Panc1 (cell line): ENCODE measurements around the gene SPO11. TPM values are rescaled to one million over a fixed set of nuclear protein-coding genes. Genes with fewer than 3 reads are reported as not detected.
"Not testable (repeated sequence)": the region's sequence is repeated elsewhere in the genome, so short reads cannot be mapped to it uniquely, and the experiment has no call there.

Experiments
- ATAC-seq: fragments of 200-7000 bp; cut with Tn5 transposase; 2 replicates; pipeline ENCODE4 v1.9.1; 2020; ENCODE audit warnings: mild to moderate bottlenecking, moderate library complexity
- BruUV-seq: library from RNA; stranded (reverse); fragments of 400-500 nt; replicated peaks from 2 replicates; lab custom pipeline; 2021; lab: Mats Ljungman, UMichigan
- CTCF ChIA-PET: fragments of 300-600 bp; sonication (Branson Sonifier 250); formaldehyde crosslinking; loops from one replicate; lab custom pipeline; 2022; ENCODE audit warnings: antibody characterized with exemption; lab: Charles Lee
- POLR2A ChIA-PET: fragments of 300-600 bp; sonication (Branson Sonifier 250); formaldehyde crosslinking; loops from one replicate; lab custom pipeline; 2022; ENCODE audit warnings: antibody characterized with exemption; lab: Charles Lee
- DNase-seq: peaks from one replicate; pipeline ENCODE4 v3.0.0-alpha.2; 2010; ENCODE audit warnings: low read depth, low spot score
- H3K27ac ChIP-seq: 2 replicates; pipeline ENCODE4 v1.5.1; 2011; ENCODE audit warnings: mild to moderate bottlenecking, low read length, inconsistent platforms
- H3K27me3 ChIP-seq: fragments of 200-500 bp; sonication (Bioruptor generic); 2 replicates; pipeline ENCODE4 v1.6.0; 2014; ENCODE audit warnings: low read length, inconsistent platforms; ENCODE audit not compliant: control insufficient read depth, insufficient read depth
- H3K36me3 ChIP-seq: fragments of 200-500 bp; sonication (Bioruptor generic); 2 replicates; pipeline ENCODE4 v1.5.1; 2014; ENCODE audit warnings: inconsistent platforms, mild to moderate bottlenecking, low read length, moderate library complexity; ENCODE audit not compliant: control insufficient read depth, insufficient read depth
- H3K4me1 ChIP-seq: 2 replicates; pipeline ENCODE4 v1.5.1; 2011; ENCODE audit warnings: inconsistent platforms, mild to moderate bottlenecking, low read length, moderate library complexity; ENCODE audit not compliant: control insufficient read depth, insufficient read depth
- H3K4me3 ChIP-seq, 2 experiments: 2 replicates each; pipeline ENCODE4 v1.5.1; 2011 to 2012; ENCODE audit warnings: low read depth in 2 of 2, low read length in 2 of 2, mild to moderate bottlenecking in 2 of 2, inconsistent platforms in 1 of 2, moderate library complexity in 1 of 2
- H3K9me3 ChIP-seq: fragments of 200-500 bp; sonication (Bioruptor generic); 2 replicates; pipeline ENCODE4 v1.5.1; 2014; ENCODE audit warnings: low read depth, mild to moderate bottlenecking, inconsistent platforms, low read length, moderate library complexity; ENCODE audit not compliant: control insufficient read depth, insufficient read depth
- POLR2AphosphoS5 ChIP-seq: IDR thresholded peaks from 2 replicates; pipeline ENCODE4 v1.6.1; 2012; ENCODE audit warnings: mild to moderate bottlenecking, low read depth, low read length, moderate library complexity
- SIN3A ChIP-seq: IDR thresholded peaks from 2 replicates; pipeline ENCODE4 v1.6.1; 2012; ENCODE audit warnings: low read depth, mild to moderate bottlenecking, low read length, moderate library complexity, borderline replicate concordance; ENCODE audit not compliant: insufficient read depth
- TCF7L2 ChIP-seq: IDR thresholded peaks from 2 replicates; pipeline ENCODE4 v1.6.1; 2011; ENCODE audit warnings: mild to moderate bottlenecking, low read depth, low read length, inconsistent platforms
- in situ Hi-C: cut with HindIII; loops from 2 replicates; pipeline ENCODE4 v1.10.0; 2016; ENCODE audit warnings: low sequenced_read_pairs, low pct_unique_long_range_greater_than_20kb
- intact Hi-C: fragments of 100-400 bp; cut with micrococcal nuclease; formaldehyde crosslinking; loops from one replicate; pipeline ENCODE4 v1.10.0; 2022; ENCODE audit not compliant: unreplicated experiment
- total RNA-seq: library from RNA; stranded (reverse); gene quantifications from one replicate; pipeline ENCODE4 v1.2.1, GENCODE V29; 2021; ENCODE audit not compliant: unreplicated experiment
- TF ChIP-seq, protein P1 (sequence below): fragments of 450-650 bp; IDR thresholded peaks from 2 replicates; pipeline ENCODE4 v1.5.1; 2017; ENCODE audit warnings: mild to moderate bottlenecking
- TF ChIP-seq, protein P2 (sequence below), 2 experiments: IDR thresholded peaks; 2 replicates each; pipeline ENCODE4 v1.6.1; 2011 to 2012; ENCODE audit warnings: low read depth in 2 of 2, control low read depth in 1 of 2, low read length in 1 of 2, mild to moderate bottlenecking in 1 of 2, moderate library complexity in 1 of 2; ENCODE audit not compliant: insufficient read depth in 1 of 2

SPO11 gene
- total RNA-seq, 1 experiment from 2014 or later = not detected

DNA sequence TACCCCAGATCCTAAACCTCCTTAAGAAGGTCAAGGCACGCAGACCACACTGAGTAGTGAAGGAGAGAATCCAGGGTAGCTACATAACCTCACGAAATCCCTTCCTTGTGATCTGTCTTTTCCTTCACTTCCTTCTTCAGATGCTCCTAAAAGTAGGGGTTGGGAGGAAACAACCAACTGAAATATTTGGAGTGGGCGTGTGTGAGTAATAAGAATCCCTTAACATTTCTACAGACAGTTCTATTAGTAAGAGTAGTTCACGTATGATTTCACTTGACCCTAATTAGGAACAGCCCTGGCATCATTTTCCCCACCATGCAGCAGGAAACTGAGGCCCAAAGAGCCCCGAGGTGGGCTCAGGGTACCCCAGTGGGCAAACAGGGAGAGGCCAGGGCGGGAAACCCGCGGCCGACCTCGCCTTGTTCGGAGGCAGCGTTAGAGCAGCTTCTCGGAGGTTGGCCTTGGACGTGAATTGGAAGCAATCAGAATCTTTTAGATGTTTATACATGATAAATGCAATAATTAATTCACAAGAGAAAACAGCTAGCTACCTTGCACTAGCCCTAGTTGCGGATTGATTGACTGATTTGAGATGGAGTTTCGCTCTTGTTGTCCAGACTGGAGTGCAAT is 20.6 kb downstream of the SPO11 start:
- intact Hi-C loops = no loop called here
- Histone ChIP-seq H3K27me3 (no peaks in the 10 kb centered on the region), H3K4me3 (0 out of 4 replicates have a peak overlapping the region, but pooled peaks of 1 of the 2 experiments have one; percentile 9), H3K27ac (0 out of 2 replicates have a peak overlapping the region, but pooled peaks have one; percentile 20), H3K9me3 (no peaks in the 10 kb centered on the region), H3K36me3 (peaks cover 25% of the 10 kb centered on the region), H3K4me1 (peaks cover 8% of the 10 kb centered on the region)
- ChIA-PET POLR2A (no interaction called here), CTCF (no interaction called here)
- DNase-seq = no peak
- TF ChIP-seq, protein P1, sequence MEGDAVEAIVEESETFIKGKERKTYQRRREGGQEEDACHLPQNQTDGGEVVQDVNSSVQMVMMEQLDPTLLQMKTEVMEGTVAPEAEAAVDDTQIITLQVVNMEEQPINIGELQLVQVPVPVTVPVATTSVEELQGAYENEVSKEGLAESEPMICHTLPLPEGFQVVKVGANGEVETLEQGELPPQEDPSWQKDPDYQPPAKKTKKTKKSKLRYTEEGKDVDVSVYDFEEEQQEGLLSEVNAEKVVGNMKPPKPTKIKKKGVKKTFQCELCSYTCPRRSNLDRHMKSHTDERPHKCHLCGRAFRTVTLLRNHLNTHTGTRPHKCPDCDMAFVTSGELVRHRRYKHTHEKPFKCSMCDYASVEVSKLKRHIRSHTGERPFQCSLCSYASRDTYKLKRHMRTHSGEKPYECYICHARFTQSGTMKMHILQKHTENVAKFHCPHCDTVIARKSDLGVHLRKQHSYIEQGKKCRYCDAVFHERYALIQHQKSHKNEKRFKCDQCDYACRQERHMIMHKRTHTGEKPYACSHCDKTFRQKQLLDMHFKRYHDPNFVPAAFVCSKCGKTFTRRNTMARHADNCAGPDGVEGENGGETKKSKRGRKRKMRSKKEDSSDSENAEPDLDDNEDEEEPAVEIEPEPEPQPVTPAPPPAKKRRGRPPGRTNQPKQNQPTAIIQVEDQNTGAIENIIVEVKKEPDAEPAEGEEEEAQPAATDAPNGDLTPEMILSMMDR = no peak
- no peak for TF ChIP-seq TCF7L2
- TF ChIP-seq SIN3A = no peak
- TF ChIP-seq POLR2AphosphoS5 = no peak
- TF ChIP-seq, protein P2, sequence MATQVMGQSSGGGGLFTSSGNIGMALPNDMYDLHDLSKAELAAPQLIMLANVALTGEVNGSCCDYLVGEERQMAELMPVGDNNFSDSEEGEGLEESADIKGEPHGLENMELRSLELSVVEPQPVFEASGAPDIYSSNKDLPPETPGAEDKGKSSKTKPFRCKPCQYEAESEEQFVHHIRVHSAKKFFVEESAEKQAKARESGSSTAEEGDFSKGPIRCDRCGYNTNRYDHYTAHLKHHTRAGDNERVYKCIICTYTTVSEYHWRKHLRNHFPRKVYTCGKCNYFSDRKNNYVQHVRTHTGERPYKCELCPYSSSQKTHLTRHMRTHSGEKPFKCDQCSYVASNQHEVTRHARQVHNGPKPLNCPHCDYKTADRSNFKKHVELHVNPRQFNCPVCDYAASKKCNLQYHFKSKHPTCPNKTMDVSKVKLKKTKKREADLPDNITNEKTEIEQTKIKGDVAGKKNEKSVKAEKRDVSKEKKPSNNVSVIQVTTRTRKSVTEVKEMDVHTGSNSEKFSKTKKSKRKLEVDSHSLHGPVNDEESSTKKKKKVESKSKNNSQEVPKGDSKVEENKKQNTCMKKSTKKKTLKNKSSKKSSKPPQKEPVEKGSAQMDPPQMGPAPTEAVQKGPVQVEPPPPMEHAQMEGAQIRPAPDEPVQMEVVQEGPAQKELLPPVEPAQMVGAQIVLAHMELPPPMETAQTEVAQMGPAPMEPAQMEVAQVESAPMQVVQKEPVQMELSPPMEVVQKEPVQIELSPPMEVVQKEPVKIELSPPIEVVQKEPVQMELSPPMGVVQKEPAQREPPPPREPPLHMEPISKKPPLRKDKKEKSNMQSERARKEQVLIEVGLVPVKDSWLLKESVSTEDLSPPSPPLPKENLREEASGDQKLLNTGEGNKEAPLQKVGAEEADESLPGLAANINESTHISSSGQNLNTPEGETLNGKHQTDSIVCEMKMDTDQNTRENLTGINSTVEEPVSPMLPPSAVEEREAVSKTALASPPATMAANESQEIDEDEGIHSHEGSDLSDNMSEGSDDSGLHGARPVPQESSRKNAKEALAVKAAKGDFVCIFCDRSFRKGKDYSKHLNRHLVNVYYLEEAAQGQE (IDR thresholded peaks at IDR 0.05; ENCODE audit: insufficient read depth in 1 of 2, low read depth in 2 of 2, low read length in 1 of 2) = no peak
- in situ Hi-C loops = no loop called here
- BruUV-seq = no TSS peak
- no peak for ATAC-seq

DNA sequence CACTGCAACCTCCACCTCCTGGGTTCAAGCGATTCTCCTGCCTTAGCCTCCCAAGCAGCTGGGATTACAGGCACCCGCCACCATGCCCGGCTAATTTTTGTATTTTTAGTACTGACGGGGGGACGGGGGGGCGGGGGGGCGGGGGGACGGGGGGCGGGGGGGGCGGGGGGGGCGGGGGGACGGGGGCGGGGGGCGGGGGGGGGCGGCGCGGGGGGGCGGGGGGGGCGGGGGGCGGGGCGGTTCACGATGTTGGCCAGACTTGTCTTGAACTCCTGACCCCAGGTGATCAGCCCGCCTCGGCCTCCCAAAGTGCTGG is 21.1 kb downstream of the SPO11 start:
- H3K4me3 ChIP-seq = peak overlapping the region; percentile 94 to 100
- H3K9me3 ChIP-seq, intact Hi-C loops, in situ Hi-C loops, DNase-seq, H3K4me1 ChIP-seq, POLR2A ChIA-PET, ATAC-seq, H3K27me3 ChIP-seq, BruUV-seq, CTCF ChIA-PET: not testable (repeated sequence)
- peaks cover 29% of the 10 kb centered on the region for H3K36me3 ChIP-seq
- peak overlapping the region; percentile 91 for H3K27ac ChIP-seq

DNA sequence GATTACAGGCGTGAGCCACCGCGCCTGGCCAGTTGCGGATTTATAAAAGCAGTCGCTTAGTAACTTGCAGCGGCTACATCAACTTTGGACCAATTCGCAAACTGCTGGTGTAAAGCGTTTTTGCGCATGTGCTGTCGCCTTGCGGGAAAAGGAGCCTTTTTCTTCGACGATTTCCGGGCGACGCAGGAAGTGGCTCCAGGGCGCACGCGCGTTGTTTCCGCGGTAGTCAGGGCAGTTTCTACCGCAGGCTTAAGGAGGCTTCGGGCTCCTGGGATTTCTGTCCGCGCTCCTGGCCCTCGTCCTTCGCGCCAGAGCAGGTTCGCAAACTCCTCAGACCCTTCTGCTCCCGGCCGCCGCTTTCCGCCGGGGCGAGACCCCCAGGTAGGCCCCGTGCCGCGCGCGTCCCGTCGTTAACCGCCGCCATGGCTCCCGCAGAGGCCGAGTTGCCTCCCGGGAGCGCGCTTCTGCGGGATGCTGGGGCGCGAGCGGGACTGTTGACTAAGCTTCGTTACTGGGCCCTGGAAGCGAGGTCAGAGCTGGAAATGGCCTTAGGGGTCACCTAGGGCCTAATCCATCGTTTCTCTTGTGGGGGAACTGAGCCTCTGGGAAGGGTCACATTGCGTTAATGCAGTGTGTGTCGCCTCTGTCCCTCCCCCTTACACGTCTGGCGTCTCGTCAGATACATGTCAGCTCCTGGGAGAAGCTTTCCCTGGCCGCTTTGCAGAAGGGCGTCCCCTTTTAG is 21.6 kb downstream of the SPO11 start, which contains the start of gene RAE1:
RAE1 (plus strand) TSS at position 214 of the 742 bp plus-strand sequence. CDS start 2,784 bp downstream, outside the sequence.
- DNase-seq (peak; percentile 83), ATAC-seq (peak; percentile 92)
- H3K27me3 ChIP-seq = no peaks in the 10 kb centered on the region
- H3K9me3 ChIP-seq = no peaks in the 10 kb centered on the region
- peaks cover 8% of the 10 kb centered on the region for H3K4me1 ChIP-seq
- H3K36me3 ChIP-seq = peaks cover 35% of the 10 kb centered on the region
- BruUV-seq = no TSS peak
- TF ChIP-seq SIN3A = 0 out of 2 replicates have a peak, but pooled peaks have one; percentile 44
- TF ChIP-seq POLR2AphosphoS5 = peak; percentile 81
- TF ChIP-seq, protein P2 (IDR thresholded peaks at IDR 0.05; ENCODE audit: insufficient read depth in 1 of 2, low read depth in 2 of 2, low read length in 1 of 2) = no peak
- H3K4me3 ChIP-seq = peak within 1 kb of the TSS; percentile 94 to 100
- ChIA-PET CTCF (no interaction called here), POLR2A (no interaction called here)
- H3K27ac ChIP-seq = peak within 1 kb of the TSS; percentile 91
- in situ Hi-C loops = no loop called here
- intact Hi-C loops = no loop called here
